ENCODE data around the gene AGER.
A peak's percentile ranks its signal among the peaks of the same experiment; 100 is the strongest.

Gene AGER

GRCh38 chr6:32183030-32183429 lies 1.0 kb downstream of the AGER start:
- no peak overlapping the region for H3K4me3 ChIP-seq (ENCODE audit: low read length)
- no peak for DNase-seq (ENCODE audit: low read depth)
- TF ChIP-seq CTCF (conservative IDR thresholded peaks at IDR 0.05; ENCODE audit: low read depth, low read length): no peak

DNA sequence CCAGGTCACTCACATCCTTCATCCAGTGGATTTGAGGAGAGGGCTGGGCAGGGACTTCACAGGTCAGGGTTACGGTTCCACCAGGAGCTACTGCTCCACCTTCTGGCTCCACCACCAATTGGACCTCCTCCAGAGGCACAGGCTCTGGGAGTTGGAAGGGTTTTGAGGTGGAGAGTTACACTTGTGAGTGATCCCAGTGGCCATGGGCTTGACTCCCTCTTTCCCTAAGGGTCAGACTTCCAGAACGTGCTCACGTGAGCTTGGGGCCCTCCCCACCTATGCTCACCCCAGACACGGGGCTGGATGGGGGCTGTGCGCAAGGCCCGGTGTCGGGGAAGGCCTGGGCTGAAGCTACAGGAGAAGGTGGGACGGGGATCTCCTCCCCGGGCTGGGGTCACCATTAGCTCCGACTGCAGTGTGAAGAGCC lies 1.5 kb downstream of the AGER start:
- no peak for DNase-seq (ENCODE audit: low read depth)
- TF ChIP-seq CTCF (conservative IDR thresholded peaks at IDR 0.05; ENCODE audit: low read depth, low read length): no peak
- H3K4me3 ChIP-seq (ENCODE audit: low read length): no peak overlapping the region

- no peak for TF ChIP-seq CTCF (conservative IDR thresholded peaks at IDR 0.05; ENCODE audit: low read depth, low read length)
- DNase-seq (ENCODE audit: low read depth): no peak
- no peak overlapping the region for H3K4me3 ChIP-seq (ENCODE audit: low read length)
These were observed 2.0 kb downstream of the AGER start for GRCh38 chr6:32181915-32182529.

- TF ChIP-seq CTCF (conservative IDR thresholded peaks at IDR 0.05; ENCODE audit: low read depth, low read length): no peak
- DNase-seq (ENCODE audit: low read depth): no peak
These were observed 2.8 kb downstream of the AGER start for GRCh38 chr6:32181148-32181702.

DNA sequence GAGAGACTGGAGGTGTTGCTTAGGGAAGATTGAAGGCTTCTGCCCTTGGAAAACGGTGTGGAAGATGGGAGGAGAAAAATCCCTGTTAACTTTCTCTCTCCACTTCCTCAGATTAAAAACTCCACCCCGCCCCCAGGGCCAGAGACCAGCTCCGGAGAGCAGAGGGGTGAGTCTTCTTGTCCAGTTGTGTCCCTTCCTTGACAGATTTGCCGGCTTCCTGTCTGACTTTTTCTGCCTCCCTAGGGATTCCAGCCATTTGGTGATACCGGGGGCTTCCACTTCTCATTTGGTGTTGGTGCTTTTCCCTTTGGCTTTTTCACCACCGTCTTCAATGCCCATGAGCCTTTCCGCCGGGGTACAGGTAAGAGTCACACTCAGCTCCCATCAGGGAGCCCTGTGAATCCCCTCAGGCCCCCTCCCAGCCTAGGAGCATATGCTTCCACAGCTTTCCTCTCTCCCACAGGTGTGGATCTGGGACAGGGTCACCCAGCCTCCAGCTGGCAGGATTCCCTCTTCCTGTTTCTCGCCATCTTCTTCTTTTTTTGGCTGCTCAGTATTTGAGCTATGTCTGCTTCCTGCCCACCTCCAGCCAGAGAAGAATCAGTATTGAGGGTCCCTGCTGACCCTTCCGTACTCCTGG lies 4.2 kb downstream of the AGER start:
- no peak for DNase-seq (ENCODE audit: low read depth)
- H3K4me3 ChIP-seq (ENCODE audit: low read length): no peak overlapping the region
- TF ChIP-seq CTCF (conservative IDR thresholded peaks at IDR 0.05; ENCODE audit: low read depth, low read length): no peak

More at GRCh38 chr6:32181148-32181702, 2.8 kb downstream of the AGER start:
- no peak overlapping the region for H3K4me3 ChIP-seq (ENCODE audit: low read length)

- DNase-seq (ENCODE audit: low read depth): no peak
- H3K4me3 ChIP-seq (ENCODE audit: low read length): peak overlapping the region; percentile 95
- TF ChIP-seq CTCF (conservative IDR thresholded peaks at IDR 0.05; ENCODE audit: low read depth, low read length): no peak
These were observed 5.3 kb downstream of the AGER start for GRCh38 chr6:32178547-32179440.

Measured in retinal pigment epithelial cell (primary cell).